ENCODE results near the gene COX10.
"Not testable (repeated sequence)": the region's sequence is repeated elsewhere in the genome, so short reads cannot be mapped to it uniquely, and the experiment has no call there.

The COX10 gene

GRCh38 chr17:14069251-14070021, at the start of gene COX10:
Gene COX10 (plus strand): TSS chr17:14069504. CDS start chr17:14069606, 102 bp downstream.
- peak within 1 kb of the TSS; percentile 96 to 100 for H3K4me3 ChIP-seq (replicated peaks in 1 of 2; ENCODE audit: low read depth in 2 of 2, low read length in 2 of 2)
- peak; percentile 79 to 82 for DNase-seq (ENCODE audit: low read depth in 2 of 2)
- no peak for TF ChIP-seq CTCF (IDR thresholded peaks at IDR 0.05; ENCODE audit: low read depth, low read length)

- H3K4me3 ChIP-seq (replicated peaks in 1 of 2; ENCODE audit: low read depth in 2 of 2, low read length in 2 of 2); DNase-seq (ENCODE audit: low read depth in 2 of 2): not testable (repeated sequence)
Measured at GRCh38 chr17:14021651-14022294, 47.5 kb upstream of the COX10 start.

- not testable (repeated sequence) for DNase-seq (ENCODE audit: low read depth in 2 of 2); H3K4me3 ChIP-seq (replicated peaks in 1 of 2; ENCODE audit: low read depth in 2 of 2, low read length in 2 of 2)
Measured at GRCh38 chr17:14029755-14030154, 39.5 kb upstream of the COX10 start.

GRCh38 chr17:14032234-14032633, 37.1 kb upstream of the COX10 start:
- no peak for TF ChIP-seq CTCF (IDR thresholded peaks at IDR 0.05; ENCODE audit: low read depth, low read length)
- H3K4me3 ChIP-seq (replicated peaks in 1 of 2; ENCODE audit: low read depth in 2 of 2, low read length in 2 of 2) = no peak overlapping the region
- DNase-seq (ENCODE audit: low read depth in 2 of 2) = no peak

GRCh38 chr17:14033166-14033565, 36.1 kb upstream of the COX10 start:
- DNase-seq (ENCODE audit: low read depth in 2 of 2) = no peak
- H3K4me3 ChIP-seq (replicated peaks in 1 of 2; ENCODE audit: low read depth in 2 of 2, low read length in 2 of 2) = no peak overlapping the region
- TF ChIP-seq CTCF (IDR thresholded peaks at IDR 0.05; ENCODE audit: low read depth, low read length) = no peak

- TF ChIP-seq CTCF (IDR thresholded peaks at IDR 0.05; ENCODE audit: low read depth, low read length) = no peak
- no peak for DNase-seq (ENCODE audit: low read depth in 2 of 2)
- H3K4me3 ChIP-seq (replicated peaks in 1 of 2; ENCODE audit: low read depth in 2 of 2, low read length in 2 of 2) = no peak overlapping the region
Measured at GRCh38 chr17:14037453-14037852, 31.9 kb upstream of the COX10 start.

GRCh38 chr17:14038206-14038605, 31.1 kb upstream of the COX10 start:
- peak; percentile 31 to 67 for DNase-seq (ENCODE audit: low read depth in 2 of 2)
- TF ChIP-seq CTCF (IDR thresholded peaks at IDR 0.05; ENCODE audit: low read depth, low read length) = no peak
- no peak overlapping the region for H3K4me3 ChIP-seq (replicated peaks in 1 of 2; ENCODE audit: low read depth in 2 of 2, low read length in 2 of 2)
